Activated CD8-positive, alpha-beta memory T cell treated with anti-CD3 and anti-CD28 coated beads, Interleukin-2, amount 50 U/mL, for 24 hours (primary cell): ENCODE results near the gene CYP17A1.
"Not testable (repeated sequence)": the region's sequence is repeated elsewhere in the genome, so short reads cannot be mapped to it uniquely, and the experiment has no call there.

Experiments used
- DNase-seq: peaks from one replicate; pipeline ENCODE4 v3.0.0-alpha.2; 2020; ENCODE audit errors: extremely low read depth

Gene CYP17A1

DNA sequence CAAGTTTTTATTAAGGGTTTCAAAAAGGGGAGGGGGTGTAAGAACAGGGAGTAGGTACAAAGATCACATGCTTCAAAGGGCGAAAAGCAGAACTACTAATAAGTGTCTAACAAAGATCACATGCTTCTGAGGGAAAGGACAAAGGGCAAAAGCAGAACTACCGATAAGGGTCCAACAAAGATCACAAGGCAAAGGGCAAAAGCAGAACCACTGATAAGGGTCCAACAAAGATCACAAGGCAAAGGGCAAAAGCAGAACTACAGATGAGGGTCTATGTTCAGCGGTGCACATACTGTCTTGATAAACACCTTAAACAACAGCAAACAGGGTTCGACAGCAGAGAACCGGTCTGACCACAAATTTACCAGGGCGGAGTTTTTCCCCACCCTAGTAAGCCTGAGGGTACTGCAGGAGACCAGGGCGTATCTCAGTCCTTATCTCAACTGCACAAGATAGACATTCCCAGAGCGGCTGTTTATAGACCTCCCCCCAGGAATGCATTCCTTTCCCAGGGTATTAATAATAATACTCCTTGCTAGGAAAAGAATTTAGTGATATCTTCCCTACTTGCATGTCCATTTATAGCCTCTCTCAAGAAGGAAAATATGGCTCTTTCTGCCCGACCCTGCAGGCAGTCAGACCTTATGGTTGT, 1.2 kb upstream of the CYP17A1 start:
- DNase-seq = not testable (repeated sequence)

DNA sequence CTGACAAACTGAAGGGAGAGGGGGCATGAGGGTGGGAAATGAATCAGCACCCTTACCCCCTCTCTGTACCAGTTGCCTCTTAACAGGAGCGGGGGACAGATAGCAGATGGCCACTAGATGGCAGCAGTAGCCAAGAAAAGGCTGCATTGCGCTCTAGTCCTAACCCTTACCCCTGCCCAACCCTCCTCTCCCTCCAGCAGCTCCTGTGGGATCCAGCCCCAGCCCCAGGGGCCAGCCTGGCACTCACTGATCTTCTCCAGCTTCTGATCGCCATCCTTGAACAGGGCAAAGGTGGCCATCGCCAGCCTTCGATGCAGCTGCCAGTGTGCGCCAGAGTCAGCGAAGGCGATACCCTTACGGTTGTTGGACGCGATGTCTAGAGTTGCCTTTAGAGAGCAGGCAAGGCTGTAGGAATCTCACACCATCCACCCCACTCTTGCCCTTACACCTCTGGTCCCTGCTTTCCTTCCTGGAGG, 2.2 kb downstream of the CYP17A1 start:
- DNase-seq = peak; percentile 49

DNA sequence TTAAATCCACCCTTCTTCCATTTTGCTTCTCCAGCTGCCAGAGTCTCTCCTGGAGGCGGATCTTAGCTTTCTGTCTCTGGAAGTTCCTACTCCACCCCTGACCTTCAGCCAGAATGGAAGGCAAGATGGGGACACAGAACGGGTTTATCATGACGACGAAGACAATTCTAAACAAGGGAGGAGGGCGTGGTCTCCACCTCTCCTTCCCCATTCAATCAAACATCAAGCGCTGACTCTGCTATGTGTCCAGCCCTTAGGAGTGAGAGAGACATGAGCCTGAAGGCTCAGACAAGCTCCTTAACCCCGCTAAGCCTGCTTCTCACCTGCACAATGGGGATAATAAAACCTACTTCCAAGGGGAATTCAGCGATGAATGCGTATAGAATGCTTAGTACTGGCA, 3.1 kb downstream of the CYP17A1 start:
- DNase-seq = no peak

DNA sequence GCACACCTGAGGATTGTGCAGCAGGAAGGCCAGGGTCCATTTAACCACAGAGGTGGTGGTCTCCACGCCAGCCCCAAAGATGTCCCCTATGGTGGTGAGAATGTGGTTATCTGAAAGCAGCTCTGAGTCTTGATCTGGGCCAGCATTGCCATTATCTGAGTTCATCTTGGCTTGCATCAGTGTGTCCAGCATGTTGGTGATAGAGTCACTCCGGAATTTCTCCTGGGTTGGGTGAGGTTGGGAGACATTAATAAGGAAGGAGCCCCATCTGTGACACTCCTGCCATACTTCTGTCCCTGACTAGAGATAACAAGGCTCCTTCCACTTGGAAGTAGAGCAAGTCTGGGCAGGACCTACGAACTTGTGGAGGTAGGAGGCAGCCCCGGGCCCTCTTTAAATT, 4.2 kb downstream of the CYP17A1 start:
- no peak for DNase-seq

DNA sequence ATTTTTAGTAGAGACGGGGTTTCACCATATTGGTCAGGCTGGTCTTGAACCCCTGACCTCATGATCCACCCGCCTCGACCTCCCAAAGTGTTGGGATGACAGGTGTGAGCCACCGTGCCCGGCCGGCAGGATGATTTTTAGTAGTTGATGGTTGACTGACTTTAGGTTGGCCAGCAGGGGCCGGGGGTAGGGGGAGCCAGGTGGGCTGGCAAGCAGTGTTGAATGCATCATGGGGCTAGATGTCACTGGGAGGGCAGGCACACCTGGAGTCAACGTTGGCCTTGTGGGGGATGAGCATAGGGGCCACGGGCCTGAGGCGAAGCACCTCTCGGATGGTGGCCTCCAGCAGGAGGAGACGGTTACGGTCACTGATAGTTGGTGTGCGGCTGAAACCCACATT, 5.0 kb downstream of the CYP17A1 start:
- DNase-seq = no peak

DNA sequence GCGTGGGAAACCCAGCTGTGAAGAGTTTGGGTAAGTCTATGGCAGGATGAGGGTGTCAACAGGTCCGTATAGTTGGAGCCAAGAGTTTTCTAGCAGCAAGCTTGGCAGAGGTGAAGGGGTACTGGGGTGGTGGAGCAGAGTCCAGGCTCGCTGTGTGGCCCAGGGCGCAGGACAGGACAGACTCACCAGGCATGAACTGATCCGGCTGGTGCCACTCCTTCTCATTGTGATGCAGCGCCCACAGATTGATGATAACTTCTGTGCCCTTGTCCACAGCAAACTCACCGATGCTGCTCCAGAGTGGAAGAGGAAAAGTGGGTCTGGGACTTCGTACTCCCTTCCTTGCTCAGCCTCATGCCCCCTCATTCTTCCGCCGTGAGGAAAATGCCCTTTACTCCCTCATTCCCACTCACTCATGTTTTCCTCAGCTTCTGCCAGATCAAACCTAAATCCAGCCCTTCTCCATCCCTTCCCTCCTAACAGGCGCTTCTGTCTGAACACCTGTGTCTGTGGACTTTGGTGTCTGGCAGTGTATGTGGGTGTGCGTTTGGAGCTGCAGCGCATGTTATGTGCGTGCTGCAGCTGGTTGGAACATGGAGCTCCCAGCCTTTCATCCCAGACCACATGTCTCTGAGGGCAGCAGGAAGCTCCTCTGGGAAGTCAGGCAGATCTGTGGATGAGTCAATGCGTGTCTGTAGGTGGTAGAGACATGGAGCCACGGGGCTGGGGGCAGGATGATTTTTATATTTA, 5.7 kb downstream of the CYP17A1 start:
- DNase-seq = no peak

DNA sequence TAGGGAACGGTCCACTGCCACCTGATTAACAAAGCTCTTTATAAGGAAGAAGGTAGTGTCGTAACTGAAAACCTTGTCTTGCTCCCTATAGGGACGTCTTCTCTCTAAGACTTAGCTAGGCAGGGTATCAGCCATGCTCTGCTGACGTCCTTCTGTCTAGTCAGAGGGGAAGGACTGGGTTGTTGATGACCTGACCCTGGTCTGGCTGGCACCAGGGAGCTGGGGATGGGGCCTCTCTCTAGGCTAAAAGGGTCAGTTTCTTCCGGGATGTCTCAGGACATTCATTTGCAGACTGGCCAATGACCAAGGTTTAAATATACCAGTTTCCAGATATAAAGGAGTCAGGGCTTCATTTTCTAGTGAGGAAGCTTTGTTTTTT, 9.6 kb downstream of the CYP17A1 start:
- no peak for DNase-seq

DNA sequence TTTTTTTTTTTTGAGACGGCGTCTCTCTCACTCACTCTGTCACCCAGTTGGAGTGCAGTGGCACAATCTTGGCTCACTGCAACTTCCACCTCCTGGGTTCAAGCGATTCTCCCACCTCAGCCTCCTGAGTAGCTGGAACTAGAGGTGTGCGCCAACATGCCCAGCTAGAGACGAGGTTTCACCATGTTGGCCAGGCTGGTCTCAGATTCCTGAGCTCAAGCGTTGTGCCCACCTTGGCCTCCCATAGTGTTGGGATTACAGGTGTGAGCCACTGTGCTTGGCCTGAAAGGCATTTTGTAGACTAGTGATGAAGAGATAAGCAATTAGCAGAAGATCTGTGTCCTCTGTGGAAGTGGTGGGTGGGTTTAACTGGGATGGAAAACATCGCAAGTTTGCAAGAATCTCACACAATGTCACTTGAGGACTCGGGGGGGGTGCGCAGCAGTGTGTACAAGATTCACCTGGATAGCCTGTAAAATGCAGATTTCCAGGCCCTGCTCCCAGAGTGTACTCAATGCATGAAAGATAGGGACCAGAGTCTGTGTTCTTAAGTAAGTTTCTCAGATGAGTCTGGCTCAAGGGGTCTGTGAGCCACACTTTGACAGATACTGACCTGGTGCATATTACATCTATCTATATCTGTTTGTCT, 10.9 kb downstream of the CYP17A1 start:
- no peak for DNase-seq

DNA sequence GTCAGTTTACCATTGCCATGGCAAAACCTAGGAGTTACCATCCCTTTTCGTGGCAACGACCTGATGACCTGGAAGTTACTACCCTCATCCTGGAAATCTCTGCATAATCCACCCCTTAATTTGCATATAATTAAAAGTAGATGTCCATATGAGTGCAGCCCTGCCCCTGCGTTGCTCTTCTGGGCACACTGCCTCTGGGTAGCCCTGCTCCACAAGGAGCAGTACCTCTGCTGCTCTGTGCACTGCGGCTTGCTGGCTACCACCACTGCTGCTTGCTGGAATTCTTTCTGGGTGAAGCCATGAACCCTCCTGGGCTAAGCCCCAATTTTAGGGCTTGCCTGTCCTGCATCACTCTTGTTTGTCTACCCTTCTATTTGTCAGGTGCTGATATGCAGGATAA, 12.5 kb downstream of the CYP17A1 start:
- DNase-seq = no peak

DNA sequence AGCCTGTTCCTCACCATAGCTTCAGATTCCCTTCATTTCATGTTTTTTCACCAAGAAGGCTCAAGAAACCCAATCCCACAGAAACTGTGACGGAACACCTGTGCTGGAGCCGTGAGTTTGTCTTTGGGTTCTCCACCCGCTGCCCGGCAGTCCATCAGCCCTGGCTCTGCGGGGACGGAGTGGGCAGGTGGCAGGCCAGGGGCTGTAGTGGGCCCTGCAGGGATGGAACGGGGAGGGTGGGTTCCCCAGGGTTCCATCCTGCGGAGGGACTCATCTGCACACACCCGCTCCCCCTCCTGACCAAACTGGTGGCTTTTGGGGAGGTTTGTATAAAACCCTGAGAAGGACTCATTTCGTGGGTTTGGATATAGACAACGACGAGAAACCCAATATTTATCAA, 15.0 kb downstream of the CYP17A1 start:
- DNase-seq = no peak

DNA sequence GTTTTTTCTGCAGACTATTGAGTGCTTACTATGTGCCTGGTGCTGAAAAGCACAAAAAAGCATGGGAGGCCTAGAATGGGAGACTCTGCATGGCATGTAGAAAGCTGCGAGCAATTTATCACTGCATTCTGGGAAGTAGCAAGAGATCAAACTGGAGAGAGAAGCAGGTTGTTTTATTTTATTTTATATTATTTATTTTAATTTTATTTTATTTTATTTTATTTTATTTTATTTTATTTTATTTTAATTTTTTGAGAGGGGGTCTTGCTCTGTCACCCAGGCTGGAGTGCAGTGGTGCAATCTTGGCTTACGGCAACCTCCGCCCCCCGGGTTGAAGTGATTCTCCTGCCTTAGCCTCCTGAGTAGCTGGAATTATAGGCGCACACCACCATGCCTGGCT, 17.2 kb downstream of the CYP17A1 start:
- not testable (repeated sequence) for DNase-seq

DNA sequence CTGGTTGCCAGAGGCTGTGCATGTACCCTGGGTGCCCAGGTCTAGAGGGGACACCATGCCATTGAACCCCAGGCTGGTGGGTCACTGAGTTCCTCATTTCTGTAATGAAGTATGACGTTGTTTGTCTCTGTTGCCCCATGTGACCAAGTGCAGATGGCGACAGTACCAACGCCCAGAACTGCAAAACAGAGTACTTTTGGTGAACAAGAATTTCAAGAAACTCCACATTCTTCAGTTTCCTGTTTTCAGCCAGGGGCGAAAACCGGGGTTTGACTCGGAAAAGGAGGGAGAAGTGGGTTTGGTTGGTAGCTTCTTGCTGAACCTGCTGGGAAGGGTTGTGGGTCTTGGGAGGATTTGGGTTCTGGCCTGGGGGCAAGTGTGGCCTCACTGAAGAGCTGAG, 18.2 kb downstream of the CYP17A1 start:
- no peak for DNase-seq

DNA sequence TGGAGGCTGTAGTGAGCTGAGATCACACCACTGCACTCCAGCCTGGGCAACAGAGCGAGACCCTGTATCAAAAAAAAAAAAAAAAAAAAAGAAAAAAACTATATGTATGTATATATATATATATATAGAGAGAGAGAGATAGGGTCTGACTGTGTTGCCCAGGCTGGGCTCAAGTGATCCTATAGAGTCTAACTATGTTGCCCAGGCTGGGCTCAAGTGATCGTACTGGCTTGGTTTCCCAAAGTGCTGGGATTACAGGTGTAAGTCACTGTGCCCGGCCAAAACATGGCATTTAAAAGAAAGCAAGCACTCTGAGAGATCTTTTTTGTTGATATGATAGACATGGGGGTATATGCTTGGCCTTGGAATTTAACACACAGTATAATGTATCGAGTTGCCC, 20.0 kb downstream of the CYP17A1 start:
- no peak for DNase-seq

DNA sequence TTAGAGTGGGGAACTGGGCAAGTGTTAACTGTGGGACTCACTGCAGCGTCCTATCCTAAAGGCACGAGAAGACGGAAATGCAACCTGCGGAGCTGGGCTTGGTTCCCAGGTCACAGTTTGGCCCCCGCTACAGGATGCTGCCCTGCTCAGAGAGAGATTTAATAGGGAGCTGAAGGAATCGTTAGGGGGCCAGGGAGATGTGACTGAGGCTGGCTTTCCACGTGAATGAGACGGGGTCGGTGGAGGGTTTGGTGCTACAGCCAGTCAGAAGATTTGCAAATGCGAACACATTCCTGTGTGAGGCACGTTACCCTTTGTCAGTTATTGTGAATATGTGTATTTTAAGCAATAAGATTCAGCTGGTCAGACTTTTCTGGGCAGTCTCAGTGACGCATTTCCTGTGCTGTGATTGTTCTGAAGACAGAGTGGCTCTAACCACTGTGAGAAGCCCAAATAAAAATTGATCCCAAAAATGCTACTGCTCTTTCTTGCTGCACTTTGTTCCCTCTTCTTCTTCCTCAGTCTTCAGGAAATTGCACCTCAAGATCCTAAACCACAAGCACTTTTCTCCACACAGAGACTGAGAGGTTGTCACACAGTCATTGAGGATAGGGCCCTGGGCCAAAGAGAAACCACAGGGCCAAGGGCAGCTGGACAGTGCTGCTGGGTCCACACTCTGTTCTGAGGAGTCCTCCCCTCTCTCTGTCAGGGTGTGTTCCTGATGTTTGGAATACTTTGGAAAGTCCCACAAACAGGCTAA, 21.2 kb downstream of the CYP17A1 start:
- no peak for DNase-seq

DNA sequence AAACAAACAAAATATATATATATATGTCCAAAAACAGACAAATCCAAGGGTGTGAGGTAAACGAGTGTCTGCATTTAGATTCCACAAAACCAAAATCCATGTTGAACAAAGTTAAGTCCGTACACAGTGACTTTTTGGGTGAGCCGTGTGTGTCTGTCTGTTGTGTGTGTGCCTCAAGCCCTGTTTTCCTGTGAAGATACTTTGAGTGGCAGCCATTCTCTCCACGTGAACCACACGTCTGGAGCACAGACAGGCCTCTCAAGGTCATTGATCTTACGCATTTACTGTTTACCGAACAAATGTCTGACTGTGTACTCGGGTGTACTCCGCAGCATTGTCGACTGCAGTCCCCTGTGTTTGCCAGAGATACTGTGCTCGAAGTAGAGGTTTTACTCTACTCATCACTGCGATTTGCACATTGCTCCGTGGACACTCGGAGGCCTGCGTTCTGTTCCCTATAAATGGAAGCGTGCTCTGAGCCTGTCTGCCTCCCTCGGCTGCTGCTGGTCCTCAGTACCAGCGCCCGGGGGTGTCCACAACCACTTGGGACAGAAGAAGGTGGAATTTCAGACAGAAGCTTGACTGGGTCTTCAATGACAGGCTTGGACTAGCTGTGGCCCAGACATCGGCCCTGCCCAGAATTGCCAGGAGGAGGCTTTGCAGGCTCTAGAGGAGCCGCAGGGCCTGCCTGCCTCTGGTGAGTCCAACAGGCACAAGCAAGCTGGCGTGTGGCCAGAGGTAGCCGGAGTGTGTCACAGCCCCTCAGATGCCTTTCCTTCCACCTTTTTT, 22.1 kb downstream of the CYP17A1 start:
- no peak for DNase-seq

DNA sequence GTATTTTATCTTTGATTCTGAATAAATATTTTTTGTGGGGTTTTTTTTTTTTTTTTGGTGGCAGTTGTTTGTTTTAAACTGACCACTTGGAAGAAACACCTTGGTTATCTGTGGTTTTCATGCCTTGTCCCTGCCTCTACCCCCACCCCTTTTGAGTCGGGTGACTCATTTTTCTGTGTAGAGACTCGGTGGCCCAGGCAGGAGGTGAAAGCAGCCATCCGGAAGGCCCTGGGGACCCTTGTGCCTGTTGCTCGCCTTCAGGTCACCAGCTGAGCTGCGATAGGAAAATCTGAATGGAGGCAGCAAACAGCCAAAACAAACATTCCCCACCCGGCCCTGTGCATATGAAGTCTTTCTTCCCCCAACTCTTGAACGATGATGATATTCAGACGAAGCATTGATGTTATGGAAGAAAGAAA, 22.8 kb downstream of the CYP17A1 start:
- DNase-seq = no peak

DNA sequence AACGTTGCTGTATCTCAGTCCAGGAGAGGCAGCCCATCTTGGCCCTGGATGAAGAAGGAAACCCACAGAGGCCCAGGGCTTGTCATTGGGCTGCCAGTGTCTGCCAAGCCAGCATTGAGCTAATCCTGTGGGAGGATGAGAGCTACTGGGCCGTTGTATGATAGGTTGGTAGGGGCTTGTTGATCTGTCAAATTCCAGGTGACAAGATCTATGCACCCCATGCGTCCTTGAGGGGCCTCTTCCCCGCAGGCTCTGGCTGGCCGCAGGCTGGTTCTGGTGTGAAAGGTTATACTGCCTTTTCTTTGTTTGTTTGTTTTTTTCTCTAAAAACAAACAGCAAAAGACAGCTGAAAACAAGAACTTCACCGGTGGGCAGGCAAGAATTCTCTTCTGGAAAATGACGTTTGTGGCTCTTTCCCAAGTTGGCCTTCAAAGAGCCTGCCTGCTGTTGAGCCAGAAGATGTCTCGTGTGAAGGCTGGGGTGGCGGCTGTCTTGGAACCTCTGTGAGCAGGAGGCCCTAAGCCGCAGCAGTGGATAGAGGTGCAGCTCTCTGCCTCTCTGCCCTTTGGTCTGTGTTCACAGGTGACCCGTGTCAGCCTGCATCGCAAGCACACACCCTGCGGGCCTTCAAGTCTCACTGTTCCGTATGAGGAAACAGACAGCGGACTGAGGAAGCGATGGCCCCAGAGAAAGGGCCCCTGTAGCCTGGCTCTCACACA, 23.3 kb downstream of the CYP17A1 start:
- no peak for DNase-seq

DNA sequence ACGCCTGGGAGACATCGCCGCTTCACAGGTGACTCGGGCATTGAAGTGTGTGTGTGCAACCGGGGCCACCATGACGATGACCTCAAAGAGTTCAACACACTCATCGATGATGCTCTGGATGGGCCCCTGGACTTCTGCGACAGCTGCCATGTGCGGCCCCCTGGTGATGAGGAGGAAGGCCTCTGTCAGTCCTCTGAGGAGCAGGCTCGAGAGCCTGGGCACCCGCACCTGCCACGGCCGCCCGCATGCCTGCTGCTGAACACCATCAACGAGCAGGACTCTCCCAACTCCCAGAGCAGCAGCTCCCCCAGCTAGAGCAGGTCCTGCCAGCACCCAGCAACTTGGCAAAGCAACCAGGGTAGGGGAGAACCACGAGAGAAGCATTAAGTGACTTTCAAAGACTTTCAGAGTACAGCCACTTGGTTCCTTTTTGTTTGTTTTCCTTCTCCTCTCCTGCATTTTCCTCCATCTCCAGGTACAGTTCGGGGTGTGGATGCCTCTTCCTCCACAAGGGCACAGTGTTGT, 24.1 kb downstream of the CYP17A1 start:
- DNase-seq = no peak

DNA sequence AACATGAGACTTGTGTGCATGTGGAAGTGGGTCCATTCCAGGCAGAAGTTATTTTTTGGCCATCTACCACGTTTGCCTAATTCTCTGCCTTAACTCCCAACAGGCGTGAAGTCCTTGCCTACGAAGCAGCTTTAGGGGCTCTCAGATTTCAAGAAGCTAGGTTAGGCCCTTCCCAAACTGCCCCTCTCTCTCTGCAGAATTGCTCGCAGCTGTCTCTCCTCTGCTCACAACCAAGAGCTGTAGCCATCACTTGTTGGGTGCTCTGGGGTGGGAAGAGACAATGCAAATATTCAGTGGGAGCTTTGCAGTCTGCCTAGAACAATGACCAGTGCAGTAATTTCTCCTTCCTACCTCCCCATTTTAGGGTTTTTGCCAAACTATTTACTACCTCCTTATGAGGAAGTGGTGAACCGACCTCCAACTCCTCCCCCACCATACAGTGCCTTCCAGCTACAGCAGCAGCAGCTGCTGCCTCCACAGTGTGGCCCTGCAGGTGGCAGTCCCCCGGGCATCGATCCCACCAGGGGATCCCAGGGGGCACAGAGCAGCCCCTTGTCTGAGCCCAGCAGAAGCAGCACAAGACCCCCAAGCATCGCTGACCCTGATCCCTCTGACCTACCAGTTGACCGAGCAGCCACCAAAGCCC, 24.9 kb downstream of the CYP17A1 start:
- DNase-seq = no peak

DNA sequence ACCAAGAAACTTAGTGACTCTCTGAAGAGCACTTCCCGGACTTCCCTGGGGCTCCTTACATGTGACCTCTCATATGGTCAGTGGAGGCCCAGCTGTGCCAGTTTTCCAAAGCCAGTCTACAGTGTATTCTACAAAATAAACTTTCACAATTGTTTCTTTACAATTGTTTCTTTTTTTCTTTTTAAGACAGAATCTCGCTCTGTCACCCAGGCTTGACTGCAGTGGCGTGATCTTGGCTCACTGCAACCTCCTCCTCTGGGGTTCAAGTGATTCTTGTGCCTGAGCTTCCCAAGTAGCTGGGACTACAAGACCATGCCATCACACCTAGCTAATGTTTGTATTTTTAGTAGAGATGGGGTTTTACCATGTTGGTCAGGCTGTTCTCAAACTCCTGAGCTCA, 25.9 kb downstream of the CYP17A1 start:
- DNase-seq = no peak
